GM18508 (cell line): ENCODE data around the gene DPYSL5.
"Not testable (repeated sequence)": the region's sequence is repeated elsewhere in the genome, so short reads cannot be mapped to it uniquely, and the experiment has no call there.

Source experiments
- ATAC-seq: cut with Tn5 transposase; IDR thresholded peaks from one replicate; pipeline ENCODE4 v1.9.1; 2021; ENCODE audit warnings: moderate number of reproducible peaks; ENCODE audit not compliant: insufficient read depth, unreplicated experiment

DPYSL5 gene

GRCh38 chr2:26870585-26871095, 22.7 kb downstream of the DPYSL5 start:
- no peak for ATAC-seq

DNA sequence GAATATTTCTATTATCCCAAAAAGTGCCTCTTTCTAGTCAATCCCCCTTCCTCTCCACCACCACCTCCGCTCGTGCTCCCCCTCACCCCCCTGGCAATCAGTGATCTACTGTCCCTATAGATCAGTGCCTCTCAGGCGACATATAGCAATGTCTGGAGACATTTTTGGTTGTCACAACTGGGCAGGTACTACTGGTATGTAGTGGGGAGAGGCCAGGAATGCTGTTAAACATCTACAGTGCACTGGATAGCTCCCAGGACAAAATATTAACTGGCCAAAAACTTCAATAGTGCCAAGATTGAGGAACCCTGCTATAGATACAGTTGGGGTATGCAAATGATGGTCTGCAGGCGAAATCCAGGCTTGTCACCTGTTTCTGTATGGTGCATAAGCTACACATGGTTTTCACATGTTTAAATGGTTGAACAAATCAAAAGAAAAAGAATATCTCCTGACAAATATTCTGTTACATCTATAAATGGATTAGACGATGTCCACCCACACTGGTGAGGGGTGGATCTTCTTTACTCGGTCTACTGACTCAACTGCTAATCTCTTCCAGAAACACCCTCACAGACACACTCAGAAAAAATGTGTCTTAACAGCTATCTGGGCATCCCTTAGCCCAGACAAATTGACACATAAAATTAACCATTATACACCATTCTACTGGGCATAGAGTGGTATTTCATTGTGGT, 25.5 kb downstream of the DPYSL5 start:
- ATAC-seq, result no peak

GRCh38 chr2:26874514-26874913, 26.6 kb downstream of the DPYSL5 start:
- no peak for ATAC-seq

DNA sequence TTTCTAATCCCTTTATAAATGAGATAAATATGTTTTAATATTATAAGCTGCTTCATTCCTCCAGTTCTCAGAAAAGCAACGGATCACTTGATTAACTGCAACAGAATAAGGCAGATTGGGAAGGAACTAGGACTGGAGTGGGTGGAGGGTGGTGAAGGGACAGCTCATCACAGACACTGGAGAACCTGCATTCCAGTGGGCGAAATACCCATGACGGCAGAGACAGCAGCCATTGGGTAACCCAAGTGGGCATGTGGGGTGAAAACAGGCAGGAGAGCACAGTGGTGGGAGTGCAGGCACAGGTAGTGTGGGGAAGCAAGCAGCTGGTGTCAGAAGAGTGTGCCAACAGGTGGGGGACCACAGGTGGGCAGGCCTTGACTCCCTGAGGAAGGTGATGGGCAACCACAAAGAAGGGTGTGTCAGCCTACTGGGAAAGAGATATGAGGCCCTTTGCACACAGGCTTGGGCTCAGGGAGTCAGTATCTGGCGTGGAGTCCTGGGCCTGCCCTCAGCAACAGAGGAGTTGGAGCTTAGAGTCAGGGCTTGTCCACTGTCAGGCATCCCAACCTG, 27.2 kb downstream of the DPYSL5 start:
- ATAC-seq, result no peak

DNA sequence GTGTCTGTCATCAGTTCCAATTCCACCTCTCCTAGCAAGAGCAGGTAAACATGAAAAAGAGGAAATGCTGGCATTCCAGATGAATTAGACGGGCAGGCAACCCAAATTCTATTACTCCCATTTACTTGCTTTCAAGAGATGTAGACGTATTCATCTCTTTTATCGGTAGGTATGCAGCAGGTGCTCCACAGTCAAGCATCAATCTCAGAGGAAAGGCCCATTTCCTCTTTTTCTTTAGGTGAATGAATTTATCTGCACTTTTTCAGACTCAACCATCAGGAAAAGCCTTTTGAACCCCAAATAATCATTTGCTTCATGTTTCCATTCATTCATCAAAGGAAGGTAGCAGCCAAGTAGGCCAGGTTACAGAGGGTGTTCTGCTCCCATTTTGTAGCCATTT, 27.9 kb downstream of the DPYSL5 start:
- no peak for ATAC-seq

GRCh38 chr2:26876260-26876659, 28.3 kb downstream of the DPYSL5 start:
- ATAC-seq, result no peak

DNA sequence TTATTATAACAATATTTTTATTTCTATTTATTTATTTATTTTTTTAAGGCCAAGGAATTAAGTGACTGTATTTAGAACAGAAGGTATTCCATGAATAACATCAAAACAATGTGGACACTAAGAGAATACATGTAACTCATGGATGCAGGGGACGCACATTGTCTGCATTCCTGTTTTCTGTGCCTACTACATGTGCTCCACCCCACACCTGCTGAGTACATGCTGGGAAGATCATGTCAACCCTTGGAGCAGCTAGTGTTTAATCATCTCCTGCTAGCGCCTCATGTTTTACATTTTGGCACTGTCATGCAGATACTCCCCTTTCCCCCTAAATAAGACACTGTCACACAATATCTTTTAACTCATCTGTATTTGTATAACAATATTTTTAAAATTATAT, 29.3 kb downstream of the DPYSL5 start:
- ATAC-seq, result no peak

- ATAC-seq, result no peak
Observed at GRCh38 chr2:26880161-26880560, 32.2 kb downstream of the DPYSL5 start.

DNA sequence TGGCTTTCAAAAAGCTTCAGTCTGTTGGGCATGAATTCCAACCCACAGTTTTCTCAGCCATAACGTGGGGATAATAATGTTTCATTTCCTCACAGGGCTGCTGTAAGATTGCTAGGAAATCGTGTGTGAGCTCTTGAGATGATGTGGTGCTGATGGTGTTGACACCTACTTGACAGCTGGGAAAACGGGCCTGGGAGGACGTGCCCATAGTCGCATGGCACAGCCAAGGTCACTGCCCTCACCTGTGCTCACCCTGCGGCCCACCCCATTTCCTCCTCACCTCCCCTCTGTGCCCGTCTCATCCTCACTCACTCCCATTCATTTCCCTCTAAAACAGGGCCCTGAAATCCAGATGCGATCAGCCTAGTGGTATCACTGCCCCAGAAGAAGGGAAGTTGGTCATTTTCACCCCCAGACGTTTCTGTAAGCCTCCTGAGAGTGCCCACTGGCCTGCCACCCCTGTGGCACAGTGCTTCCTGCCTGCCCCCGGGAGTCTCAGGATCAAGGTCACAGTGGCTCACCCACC, 33.0 kb downstream of the DPYSL5 start:
- ATAC-seq, result no peak

DNA sequence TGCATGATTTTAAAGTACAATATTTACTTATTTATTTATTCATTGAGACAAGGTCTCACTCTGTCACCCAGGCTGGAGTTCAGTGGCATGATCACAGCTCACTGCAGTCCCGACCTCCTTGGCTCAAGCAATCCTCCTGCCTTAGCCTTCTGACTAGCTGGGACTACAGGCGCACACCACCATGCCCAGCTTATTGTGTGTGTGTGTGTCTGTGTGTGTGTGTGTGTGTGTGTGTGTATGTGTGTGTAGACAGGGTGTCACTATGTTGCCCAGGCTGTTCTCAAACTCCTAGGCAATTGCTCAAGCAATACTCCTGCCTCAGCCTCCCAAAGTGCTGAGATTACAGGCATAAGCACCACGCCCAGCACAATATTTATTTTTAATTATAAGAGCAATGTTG, 34.3 kb downstream of the DPYSL5 start:
- ATAC-seq, result not testable (repeated sequence)

DNA sequence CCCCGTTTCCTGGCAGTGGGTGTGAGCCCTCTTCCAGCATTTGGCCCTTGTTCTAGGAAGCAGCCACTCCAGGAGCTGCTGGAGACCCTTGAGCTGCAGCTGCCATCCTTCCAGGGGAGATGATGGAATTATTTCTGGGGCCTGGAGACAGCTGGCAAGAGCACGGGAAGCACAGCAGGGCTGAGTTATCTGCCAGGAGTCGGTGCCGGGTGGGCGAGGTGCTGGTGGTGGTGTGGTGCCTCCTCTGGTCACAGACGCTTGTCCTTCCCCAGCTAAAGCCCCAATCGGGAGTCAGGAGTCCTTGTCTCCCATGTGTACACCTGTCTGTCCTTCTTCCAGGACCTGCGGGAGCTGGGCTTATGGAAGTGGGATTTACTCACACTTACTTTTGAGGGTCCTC, 36.0 kb downstream of the DPYSL5 start:
- ATAC-seq, result no peak

- ATAC-seq, result no peak
Observed at GRCh38 chr2:26884486-26884885, 36.6 kb downstream of the DPYSL5 start.

DNA sequence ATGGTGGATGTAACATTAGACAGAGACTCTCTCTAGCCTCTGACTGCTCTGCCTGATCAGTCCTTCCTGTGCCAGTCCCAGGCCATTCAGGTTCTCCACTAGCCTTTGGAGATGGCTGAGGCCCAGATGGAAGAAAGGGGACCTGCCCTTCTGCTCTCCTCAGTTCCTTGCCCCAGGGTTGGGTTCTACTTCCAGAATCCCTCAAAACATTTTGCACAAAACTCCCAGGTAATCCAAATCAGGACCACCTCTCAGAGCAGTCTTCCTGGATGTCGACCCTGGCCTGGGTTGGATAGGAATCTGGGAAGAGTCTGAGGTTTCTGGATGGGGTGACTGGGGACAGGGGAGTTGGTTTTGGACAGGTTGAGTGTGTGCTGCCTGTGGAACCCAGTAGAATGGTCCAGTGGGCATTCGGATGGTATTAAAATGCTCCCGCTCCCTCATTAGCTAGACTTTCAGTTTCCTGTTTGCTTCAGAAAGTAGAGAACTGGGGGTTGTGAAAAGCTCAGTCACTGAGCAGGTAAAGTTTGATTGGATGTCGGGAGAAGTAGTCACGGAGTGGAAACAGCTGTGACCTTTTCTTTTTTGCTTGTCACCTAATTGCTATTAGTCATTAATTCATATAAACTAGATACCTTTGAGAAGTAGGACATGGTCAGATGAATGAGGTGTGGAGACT, 37.9 kb downstream of the DPYSL5 start:
- ATAC-seq, result no peak

DNA sequence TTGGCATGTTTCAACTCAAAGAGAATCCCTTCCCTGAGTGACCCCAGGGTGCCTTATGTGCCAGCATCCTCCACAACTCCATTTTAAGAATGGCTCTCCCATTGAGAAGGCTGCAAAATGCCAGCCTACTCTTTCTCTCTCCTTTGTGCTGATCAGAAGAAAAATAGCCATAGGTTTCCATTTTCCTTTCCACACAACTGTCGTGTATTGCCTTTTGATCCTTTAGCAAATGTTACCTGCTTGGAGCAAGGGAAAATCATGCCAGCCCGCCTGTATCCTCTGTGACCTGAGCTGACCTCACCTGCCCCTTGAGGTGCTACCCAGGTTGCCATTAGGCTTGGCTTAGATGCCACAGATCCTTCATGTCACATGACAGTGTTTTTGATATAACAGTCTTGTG, 38.8 kb downstream of the DPYSL5 start:
- ATAC-seq, result no peak

DNA sequence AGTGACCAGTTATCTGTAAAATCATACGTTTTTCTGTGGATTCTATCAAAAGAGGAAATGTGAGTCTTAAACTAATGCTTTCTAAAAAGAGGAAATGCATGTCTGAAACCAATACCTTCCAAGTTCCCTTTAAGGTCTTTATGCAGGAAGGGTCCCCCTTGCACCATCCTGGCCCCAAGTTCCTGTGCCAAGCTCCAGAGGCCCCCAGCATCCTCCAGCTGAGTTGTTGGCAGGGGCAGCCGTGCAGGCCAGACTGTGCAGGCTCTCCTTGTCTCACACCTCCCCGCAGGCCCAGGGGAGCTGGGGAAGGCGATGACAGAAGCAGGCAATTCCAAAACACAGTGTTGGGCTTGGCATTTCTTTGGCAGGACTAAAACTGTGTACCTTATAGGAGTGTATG, 39.2 kb downstream of the DPYSL5 start:
- no peak for ATAC-seq

GRCh38 chr2:26889796-26890195, 41.9 kb downstream of the DPYSL5 start:
- ATAC-seq, result no peak

DNA sequence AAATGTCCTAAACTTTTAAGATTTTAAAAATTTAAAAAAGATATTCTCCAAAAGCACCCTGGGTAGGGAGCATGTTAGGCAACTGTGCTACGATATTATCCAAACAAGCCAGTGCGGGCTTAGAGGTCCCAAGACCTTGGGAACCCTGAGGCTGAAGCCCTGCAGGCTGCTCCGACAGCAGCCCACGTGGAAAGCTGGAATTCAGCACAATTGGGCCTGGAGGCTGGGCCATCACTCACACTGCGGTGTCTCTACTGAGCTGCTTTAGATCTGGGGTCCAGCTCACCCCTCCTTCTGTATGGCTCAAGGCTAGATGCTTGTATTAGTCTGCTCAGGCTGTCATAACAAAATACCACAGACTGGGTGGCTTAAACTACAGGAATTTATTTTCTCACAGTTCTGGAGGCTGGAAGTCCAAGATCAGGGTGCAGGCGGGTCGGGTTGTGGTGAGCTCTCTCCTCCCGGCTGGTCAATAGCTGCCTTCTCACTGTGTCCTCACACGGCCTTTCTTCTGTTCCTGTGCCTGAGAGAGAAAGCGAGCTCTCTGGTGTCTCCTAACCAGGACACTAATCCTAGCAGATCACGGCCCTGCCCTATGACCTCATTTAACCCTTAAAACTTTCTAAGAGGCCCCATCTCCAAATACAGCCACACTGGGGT, 42.5 kb downstream of the DPYSL5 start:
- ATAC-seq, result no peak

DNA sequence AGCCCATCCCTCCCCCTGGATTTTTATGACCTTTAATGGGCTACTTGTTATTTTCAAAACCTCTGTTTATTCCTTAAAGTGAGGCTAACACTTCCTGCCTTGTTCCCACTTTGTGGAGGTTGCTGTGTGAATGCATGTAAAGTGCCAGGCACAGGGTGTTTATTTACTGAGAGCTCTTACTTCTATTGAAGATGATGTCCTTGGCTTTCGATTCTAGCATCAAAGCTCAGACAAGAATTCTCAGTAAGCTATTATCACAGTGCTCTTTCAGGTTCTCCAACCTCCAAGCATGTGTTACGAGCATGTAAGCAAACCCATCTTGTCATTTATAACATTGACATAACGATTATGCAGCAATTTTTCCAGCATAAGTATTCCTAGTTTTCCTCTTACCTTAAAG, 44.2 kb downstream of the DPYSL5 start:
- no peak for ATAC-seq

GRCh38 chr2:26892922-26893524, 45.1 kb downstream of the DPYSL5 start:
- no peak for ATAC-seq

DNA sequence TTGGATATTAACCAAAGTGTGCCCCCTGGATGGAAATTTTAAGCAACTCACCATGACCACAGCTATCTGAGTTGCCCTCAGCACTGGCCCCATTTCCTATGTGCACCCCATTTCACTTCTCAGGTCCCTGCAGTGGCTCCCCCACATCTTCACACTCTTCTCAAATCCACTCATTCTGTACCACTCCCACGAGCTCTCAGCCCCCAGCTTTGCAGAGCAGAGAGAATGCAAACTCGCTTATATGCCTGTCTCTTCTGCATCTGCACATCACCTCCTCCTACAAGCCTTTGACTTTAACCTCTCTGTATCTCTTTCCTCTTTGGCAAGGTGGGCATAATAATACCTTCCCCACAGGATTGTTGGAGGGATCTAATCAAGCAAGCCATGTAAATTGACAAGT, 46.2 kb downstream of the DPYSL5 start:
- no peak for ATAC-seq
